ENCODE data around the gene ARHGAP4.

Gene ARHGAP4

DNA sequence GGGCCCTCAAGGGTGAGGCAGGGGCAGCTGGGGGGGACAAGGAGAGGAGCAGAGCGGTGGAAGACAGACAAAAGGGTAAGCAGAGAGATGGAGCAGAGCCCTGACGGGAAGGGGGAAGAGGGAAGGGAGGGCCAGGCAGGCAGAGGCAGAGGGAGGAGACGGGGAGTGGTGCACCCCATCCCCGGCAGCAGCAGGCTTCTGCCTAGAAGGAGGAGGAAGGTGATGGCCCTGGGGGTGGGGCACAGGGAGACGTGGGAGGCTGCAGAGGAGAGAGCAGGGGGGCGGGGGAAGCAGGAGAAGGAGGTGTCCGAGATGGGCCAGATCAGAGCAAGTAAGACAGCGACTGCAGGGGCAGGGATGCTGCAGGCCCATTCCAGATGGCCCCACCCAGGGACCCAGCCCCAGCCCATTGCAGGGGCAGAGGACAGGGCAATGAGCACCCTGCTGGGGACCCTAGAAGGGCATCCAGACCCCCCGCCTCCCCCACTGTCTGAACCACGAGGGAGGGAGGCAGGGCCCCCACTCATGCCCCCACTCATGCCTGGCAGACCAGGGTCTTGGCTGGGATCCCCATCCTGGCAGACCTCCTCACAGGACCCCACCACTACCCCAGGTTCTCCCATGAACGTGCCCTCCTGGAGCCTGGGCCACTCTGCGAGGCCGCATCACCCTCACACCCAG, 42.8 kb downstream of the ARHGAP4 start:
- H3K4me3 ChIP-seq (ENCODE audit: control insufficient read depth, low read depth, low read length), result no peak overlapping the region
- TF ChIP-seq, protein P1, sequence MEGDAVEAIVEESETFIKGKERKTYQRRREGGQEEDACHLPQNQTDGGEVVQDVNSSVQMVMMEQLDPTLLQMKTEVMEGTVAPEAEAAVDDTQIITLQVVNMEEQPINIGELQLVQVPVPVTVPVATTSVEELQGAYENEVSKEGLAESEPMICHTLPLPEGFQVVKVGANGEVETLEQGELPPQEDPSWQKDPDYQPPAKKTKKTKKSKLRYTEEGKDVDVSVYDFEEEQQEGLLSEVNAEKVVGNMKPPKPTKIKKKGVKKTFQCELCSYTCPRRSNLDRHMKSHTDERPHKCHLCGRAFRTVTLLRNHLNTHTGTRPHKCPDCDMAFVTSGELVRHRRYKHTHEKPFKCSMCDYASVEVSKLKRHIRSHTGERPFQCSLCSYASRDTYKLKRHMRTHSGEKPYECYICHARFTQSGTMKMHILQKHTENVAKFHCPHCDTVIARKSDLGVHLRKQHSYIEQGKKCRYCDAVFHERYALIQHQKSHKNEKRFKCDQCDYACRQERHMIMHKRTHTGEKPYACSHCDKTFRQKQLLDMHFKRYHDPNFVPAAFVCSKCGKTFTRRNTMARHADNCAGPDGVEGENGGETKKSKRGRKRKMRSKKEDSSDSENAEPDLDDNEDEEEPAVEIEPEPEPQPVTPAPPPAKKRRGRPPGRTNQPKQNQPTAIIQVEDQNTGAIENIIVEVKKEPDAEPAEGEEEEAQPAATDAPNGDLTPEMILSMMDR (IDR thresholded peaks at IDR 0.05; ENCODE audit: control insufficient read depth, insufficient read depth, low read depth, low read length, missing control alignments), result no peak
- no peak for DNase-seq (ENCODE audit: low read depth)

DNA sequence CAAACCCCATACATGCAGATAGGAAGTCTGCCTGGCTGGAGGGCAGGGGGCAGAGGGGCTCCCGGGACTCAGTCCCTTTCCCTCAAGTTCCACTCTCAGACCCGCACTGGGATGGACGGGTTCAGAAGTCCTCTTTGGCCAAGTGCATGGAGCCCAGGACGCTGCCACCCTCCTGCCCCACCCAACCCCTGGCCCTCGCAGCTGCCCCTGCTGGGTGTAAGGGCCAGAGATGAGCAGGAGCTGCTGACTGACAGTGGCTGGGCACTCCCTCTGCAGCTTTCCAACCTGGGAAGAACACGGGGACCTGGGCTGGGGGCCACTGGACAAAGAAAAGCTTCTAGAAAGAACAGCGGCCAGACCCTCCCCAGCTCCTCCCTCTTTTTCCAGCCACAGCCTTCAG, 43.5 kb downstream of the ARHGAP4 start:
- TF ChIP-seq, protein P1 (IDR thresholded peaks at IDR 0.05; ENCODE audit: control insufficient read depth, insufficient read depth, low read depth, low read length, missing control alignments), result no peak
- H3K4me3 ChIP-seq (ENCODE audit: control insufficient read depth, low read depth, low read length), result no peak overlapping the region
- DNase-seq (ENCODE audit: low read depth), result no peak

DNA sequence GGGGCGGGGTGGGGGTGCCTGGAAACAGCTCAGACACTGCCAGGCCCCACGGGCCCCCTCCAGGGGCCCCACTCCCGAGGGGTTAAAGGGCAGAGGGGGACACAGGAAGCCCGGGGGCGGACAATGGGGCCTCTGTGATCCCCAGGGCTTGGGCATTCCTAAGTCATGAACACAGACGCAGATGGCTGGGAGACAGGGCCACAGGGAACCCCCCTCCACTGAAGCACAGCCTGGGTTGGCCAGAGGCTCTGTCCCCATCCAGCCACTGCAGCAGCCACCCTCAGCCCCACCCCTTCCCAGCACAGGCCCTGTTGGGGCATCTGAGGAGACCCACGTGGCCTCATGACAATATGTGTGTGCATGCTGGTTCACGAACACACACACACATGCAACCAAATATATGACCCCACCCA, 44.0 kb downstream of the ARHGAP4 start:
- TF ChIP-seq, protein P1 (IDR thresholded peaks at IDR 0.05; ENCODE audit: control insufficient read depth, insufficient read depth, low read depth, low read length, missing control alignments), result no peak
- no peak overlapping the region for H3K4me3 ChIP-seq (ENCODE audit: control insufficient read depth, low read depth, low read length)
- DNase-seq (ENCODE audit: low read depth), result no peak

DNA sequence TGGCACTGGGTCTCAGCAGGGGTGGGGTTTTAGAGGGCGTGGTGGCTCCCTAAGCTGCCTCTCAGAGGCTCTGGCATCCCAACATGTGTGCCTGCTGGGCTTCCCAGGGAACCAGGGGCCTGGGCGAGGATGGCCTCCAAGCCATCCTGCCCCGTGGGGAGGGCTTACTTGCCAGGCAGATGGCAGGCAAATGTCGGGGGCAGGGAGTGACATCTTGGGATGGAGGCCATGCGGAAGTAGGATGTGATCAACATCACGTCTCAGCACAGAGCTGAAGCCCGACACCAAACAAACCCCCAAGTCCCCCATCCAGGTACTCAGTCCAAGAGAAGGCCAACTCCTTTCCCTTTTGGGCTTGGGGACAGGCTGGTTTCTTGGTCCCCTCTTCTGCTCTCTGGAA, 44.8 kb downstream of the ARHGAP4 start:
- H3K4me3 ChIP-seq (ENCODE audit: control insufficient read depth, low read depth, low read length), result no peak overlapping the region
- TF ChIP-seq, protein P1 (IDR thresholded peaks at IDR 0.05; ENCODE audit: control insufficient read depth, insufficient read depth, low read depth, low read length, missing control alignments), result no peak
- no peak for DNase-seq (ENCODE audit: low read depth)

DNA sequence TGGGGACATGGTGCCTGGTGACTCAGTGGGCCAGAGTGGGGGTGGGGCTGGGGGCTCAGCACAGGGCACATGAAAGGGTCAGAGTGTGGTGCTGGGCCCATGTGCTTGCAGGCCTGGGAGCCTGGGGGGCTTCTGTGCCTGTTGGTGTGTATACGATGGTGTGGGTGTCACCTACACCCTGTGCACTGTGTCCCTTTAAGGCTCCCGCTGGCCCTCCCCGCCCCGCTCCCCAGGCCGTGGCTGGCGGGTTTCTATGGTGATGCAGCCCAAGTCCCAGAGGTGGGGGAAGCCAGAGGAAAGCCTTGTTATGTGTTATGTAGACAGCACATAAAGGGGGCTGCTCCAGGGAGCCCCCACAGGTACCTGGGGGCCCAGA, 45.6 kb downstream of the ARHGAP4 start:
- no peak for DNase-seq (ENCODE audit: low read depth)
- H3K4me3 ChIP-seq (ENCODE audit: control insufficient read depth, low read depth, low read length), result no peak overlapping the region
- TF ChIP-seq, protein P1 (IDR thresholded peaks at IDR 0.05; ENCODE audit: control insufficient read depth, insufficient read depth, low read depth, low read length, missing control alignments), result no peak

DNA sequence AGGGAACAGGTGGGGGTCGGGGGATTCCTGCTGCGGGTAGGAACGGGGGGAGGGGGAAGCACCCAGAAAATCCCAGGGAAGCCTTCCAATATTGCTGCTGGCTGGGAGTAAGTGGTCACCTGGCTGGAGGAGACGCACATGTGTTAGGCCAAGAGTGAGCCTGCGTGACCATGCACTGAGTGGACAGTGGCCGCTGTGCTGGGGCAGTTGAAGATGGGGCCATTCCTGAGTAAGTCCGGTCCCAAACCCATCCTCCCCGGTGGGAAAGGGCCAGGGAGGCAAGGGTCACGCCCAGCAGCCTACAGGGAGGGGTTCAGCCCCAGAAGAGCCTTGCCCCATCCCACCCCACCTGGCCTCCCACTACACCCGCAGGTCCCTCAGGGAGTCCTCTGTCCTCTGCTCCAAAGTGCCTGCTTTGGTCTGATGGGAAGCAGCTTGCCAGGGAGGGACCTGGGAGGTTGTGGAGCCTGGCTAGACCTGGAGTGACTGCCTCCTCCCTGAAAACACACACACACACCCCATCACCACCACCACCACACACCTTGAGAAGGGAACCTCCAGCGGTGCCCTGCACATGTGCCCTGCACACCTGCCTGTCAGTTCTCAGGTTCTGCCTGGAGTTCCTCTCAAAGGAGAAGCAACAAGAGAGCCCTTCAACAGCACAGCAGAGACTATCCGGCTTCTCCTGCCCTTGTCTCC, 46.2 kb downstream of the ARHGAP4 start:
- no peak overlapping the region for H3K4me3 ChIP-seq (ENCODE audit: control insufficient read depth, low read depth, low read length)
- DNase-seq (ENCODE audit: low read depth), result no peak
- TF ChIP-seq, protein P1 (IDR thresholded peaks at IDR 0.05; ENCODE audit: control insufficient read depth, insufficient read depth, low read depth, low read length, missing control alignments), result no peak

Data from AG09309 (cell line).